Erythroblast (primary cell): ENCODE results near the gene EPC2.

ENCODE experiments used
- DNase-seq, 2 experiments: peaks; one replicate each; lab custom pipeline; 2025; lab: John Stamatoyannopoulos, UW
- GATA1 ChIP-seq: IDR thresholded peaks from 2 replicates; pipeline ENCODE4 v1.6.1; 2011; ENCODE audit warnings: low read depth, mild to moderate bottlenecking, control low read depth, low read length, moderate library complexity
- POLR2A ChIP-seq: IDR thresholded peaks from 2 replicates; pipeline ENCODE4 v1.6.1; 2011; ENCODE audit warnings: mild to moderate bottlenecking, low read length

The EPC2 gene

DNA sequence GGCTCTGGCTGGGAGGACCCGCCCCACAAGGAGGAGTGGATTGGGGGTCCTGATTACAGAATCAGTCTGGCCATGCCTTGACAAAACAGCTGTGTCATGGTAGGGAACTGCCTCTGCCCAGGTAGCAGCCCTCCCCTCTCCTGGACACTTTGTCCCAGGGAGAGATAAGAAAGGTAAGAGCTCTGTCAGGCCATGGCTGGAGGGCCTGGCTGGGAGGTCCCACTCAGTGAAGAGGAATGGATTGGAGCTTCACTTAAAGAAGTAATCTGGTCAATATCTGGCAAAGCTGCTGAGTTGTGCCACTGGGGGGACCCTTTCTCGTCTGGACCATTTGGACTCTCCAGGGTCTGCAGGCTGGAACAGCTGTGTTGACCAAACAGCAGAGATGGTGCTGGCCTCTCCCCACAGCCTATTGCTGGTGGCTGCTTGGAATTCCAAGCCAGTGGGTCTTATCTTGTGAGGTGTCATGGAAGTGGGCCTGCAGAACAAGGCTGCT is 75.4 kb downstream of the EPC2 start:
- TF ChIP-seq GATA1, result no peak
- TF ChIP-seq POLR2A, result no peak

DNA sequence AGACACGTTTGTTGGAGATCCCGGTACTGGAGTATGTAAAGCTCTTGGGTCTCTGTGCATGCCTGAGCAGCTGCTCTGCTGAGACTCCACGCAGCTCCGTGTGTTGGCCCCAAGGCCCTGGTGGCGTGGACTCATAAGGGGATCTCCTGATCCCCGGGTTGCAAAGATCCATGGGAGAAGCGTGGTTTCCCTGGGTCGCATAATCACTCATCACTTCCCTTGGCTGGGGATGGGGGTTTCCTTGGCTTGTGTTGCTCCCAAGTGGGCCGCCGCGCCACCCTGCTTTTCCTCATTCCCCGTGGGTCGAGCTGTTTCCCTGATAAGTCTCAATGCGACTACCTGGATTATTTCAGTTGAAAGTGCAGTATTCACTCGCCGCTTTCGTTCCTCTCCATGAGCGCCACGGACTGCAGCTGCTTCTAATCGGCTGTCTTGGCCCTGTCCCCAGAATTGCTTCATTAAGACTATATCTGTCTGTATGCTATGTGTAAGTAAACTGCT is 76.0 kb downstream of the EPC2 start:
- DNase-seq, result no peak
- TF ChIP-seq POLR2A (no peak), GATA1 (no peak)

More for the DNA sequence above, 75.4 kb downstream of the EPC2 start:
- peak in 1 of 2 experiments; percentile 14 for DNase-seq

DNA sequence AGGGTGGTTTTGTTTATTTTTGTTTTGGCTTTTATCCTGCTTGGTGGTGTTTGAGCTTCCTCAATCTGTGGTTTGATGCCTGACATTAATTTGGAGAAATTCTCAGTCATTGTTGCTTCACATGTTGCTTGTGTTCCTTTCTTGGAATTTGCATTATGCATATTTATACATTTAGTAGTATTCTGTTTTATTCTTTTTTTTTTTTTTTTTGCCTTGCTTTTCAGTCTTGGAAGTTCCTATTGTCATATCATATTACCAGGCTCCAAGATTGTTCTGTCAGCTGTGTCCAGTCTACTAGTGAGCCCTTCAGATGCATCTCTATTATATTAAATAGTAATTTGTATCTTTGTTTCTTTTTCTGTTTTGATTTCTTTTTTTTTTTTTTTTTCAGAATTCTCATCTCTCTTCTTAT is 77.0 kb downstream of the EPC2 start:
- TF ChIP-seq GATA1, result no peak
- DNase-seq, result no peak

DNA sequence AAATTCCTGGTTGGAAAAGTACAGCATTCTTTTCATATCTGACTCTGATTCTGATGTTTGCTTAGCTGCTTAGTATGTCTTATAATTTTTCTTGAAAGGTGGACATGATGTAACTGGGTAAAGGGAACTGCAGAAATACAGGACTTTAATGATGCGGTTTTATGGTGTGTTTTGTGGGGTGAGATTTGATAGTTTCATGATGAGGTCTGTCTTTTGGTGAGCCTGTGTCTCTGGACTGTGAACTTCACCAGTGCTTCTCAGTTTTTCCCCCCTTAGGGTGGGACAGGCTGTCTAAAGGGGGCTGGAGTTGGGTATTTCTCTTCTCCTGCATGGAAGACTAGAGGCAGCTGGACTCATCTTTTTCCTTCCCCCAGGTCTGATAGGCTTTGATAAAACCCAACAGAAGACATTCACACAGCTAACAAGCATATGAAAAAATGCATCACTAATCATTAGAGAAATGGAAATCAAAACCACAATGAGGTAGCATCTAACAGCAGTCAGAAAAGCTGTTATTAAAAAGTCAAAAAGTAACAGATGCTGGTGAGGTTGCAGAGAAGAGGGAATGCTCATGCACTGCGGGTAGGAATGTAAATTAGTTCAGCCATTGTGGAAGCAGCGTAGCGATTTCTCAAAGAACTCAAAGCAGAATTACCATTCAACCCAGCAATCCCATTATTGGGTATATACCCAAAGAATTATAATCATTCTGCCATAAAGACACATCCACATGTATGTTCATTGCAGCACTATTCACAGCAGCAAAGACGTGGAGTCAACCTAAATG is 77.6 kb downstream of the EPC2 start:
- no peak for DNase-seq
- TF ChIP-seq GATA1 (no peak), POLR2A (no peak)

DNA sequence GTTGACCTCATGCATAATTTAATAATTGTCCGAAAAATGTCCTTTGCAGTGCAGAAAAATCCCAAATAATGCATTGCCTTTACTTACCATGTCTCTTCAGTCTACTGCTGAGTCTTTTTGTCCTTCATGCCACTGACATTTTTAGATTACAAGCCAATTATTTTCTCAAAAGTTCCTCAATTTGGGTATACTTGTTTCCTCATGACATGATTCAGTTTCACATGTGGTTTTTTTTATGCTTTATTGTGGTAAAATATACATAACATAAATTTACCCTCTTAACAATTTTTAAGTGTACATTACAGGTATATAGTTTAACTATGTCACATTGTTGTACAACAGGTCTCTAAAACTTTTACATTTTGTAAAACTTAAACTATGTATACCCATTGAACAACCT is 81.0 kb downstream of the EPC2 start:
- TF ChIP-seq GATA1 (no peak), POLR2A (no peak)
- DNase-seq, result no peak

DNA sequence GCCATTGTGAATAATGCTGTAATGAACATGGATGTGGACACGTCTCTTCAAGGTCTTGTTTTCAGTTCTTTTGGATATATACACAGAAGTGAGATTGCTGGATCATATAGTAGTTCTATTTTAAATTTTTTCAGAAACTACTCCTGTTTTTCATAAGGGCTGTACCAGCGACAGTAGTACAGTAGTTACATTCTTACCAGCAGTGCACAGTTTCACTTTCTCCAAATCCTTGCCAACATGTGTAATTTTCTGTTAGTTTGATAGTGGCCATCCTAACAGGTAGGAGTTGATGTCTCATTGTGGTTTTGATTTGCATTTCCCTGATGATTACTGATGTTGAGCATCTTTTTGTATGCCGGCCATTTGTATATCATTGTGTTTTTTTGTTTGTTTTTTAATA is 81.7 kb downstream of the EPC2 start:
- no peak for TF ChIP-seq POLR2A
- TF ChIP-seq GATA1, result no peak
- no peak for DNase-seq

DNA sequence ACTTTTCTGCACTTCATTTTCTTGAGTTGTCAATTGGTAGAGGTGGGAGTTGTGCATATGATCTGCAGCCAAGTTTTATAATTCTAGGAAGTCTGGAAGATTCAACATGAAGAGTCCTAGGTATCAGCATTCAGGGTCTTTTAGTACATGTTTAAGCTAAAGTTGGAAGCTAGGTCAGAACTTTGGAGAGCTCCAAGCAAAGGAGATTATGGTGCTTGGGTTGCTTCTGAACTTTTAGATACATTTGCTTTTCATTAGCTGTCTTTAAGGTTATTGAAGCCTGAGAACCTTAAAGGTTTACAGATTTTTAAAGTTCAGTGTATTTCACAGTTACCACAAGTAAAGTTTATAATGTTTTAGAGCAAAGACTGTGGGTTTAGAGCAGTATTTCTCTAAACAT is 85.5 kb downstream of the EPC2 start:
- DNase-seq, result no peak
- TF ChIP-seq POLR2A, result no peak
- TF ChIP-seq GATA1, result no peak

DNA sequence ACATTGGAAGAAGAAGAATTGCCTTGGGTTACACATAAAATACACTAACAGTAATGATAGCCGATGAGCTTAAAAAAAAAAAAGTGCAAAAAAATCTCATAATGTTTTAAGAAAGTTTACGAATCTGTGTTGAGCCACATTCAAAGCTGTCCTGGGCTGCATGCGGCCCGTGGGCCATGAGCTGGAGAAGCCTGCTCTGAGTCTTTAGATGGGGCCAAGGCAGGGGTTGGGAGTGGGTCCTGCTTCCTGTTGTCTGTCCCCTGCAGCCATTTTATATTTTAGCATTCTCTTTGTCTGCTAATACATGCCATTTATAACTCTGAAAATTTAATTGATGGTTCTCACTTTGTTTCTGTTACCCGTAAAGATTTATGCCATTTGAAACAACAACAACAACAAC is 93.2 kb downstream of the EPC2 start:
- TF ChIP-seq POLR2A, result no peak
- TF ChIP-seq GATA1, result no peak
- DNase-seq, result no peak

DNA sequence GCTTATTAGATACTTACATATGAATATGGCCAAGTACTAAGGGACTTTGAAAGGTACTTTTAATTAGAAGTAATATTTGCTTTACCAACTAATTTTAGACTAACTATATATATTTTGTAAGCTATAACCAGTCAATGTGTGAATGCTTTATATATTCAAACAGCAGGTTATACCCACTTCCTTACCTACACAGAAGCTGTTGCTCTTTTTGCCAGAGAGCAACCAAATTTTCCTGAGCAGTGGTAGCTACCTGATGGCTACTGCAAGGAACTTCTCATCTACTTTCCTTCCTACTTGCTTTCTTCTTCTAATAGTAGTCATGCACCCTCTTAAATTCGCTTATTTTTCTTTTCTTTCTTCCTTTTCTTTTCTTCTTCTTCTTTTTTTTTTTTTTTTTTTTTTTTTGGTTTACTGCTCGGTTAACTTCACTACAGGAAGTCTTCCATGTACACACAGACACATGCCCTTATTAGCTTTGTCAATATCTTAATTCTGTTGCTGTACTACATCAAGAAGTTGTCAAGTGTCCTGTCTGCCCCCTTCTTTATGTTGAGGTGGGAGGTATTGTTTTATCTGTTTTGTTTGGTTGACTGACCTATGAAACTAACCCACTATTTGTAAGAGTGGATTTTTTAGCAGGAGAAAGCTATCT is 95.0 kb downstream of the EPC2 start:
- TF ChIP-seq POLR2A (no peak), GATA1 (no peak)
- DNase-seq, result no peak

DNA sequence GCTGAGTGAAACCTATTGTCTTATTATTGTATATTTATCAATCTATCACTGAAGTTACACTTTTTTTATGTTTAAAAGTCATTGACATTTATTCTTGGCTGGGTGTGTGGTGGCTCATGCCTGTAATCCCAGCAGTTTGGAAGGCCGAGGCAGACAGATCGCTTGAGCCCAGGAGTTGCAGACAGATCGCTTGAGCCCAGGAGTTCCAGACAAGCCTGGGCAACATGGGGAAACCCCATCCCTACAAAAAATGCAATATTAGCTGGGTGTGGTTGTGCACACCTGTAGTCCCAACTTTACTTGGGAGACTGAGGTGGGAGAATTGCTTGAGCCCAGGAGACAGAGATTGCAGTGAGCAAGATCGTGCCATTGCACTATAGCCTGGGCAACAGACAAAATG is 97.8 kb downstream of the EPC2 start:
- DNase-seq, result no peak
- no peak for TF ChIP-seq GATA1
- no peak for TF ChIP-seq POLR2A

DNA sequence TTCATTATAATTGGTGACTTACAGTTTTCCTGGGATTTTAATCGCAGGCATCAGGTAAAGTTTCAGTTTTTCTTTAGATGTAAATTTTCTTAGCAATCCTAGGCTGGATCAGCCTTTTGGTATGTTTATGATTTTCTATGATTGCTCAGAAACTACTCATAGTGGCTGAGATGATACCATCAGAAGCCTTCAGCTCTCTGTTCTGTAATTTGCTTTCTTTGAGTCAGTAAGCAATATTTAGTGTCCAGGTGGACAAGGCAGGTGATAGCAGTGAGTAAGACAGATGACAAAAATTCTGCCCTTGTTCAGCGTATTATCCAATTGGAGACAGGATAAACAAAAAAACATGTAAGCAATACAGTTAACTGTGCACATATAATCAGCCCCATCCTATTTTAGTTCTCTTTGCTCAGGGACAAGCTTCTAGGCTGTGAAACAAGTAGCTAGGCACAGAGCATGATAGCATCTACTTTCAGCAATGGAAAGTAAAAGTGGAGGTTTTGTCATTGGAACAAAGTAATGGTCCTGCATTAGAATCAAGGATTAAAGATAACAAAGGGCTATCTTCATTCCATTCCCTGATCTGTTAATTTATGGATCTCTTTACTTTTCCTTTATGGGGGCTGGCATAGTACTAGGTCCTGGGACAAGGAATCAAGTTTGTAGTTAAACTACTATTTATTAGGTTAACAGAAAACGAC is 100.8 kb downstream of the EPC2 start:
- no peak for TF ChIP-seq POLR2A
- TF ChIP-seq GATA1, result no peak
- DNase-seq, result no peak

DNA sequence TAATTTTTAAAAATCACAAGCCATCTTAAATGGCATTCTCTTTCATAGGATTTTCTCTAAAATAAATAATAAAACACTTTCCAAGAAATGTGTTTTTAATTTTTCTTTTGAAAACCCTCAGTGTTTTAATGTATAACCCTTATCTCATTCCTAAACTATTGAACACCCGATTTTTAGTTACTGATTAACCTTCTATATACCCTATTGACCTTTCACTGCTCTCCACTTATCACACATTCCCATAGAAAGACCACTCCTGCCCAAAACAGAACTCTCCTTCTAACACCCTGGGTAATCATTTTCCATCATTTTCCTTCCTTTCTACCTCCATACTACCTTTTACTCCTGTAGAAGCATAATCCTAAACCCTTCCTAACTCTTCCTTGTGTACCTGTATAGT is 102.4 kb downstream of the EPC2 start:
- TF ChIP-seq POLR2A, result no peak
- TF ChIP-seq GATA1, result no peak
- no peak for DNase-seq

DNA sequence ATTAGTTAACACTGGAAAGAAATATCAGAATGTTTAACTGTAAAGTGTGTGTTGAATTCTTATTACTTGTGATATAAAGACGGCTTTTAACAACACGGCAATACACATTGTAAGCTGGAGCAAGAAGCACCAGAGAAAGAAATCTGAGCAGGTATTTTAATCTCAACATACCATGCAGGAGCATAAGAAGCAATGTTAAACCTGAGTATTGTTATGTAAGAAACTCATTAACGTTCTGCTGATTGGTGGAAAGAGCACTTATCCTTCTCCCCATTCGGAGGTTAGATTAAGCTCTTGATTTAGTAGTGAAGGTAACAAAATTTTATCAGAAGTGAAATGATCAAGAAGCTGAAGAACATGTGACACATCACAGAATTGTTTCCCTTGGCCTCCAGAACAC is 107.4 kb downstream of the EPC2 start:
- DNase-seq, result no peak
- TF ChIP-seq GATA1 (no peak), POLR2A (no peak)

DNA sequence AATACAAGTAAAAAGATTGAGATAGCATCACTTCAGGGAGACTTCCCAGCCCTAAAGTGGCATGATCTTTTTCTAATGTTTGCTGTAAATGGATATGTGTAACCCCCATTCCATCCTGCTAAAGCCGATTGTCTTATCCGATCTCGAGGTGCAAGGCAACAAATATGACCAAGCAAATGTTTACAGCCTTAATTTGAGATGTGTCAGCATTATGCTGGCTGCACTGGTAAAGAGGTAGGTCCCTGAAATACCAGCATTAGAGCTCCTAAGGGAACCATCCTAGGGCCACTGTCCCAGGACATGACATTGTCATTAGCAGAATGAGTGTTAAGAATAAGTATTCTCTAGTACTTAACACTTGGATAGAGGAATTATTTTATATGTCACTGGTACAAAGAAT is 108.4 kb downstream of the EPC2 start:
- no peak for TF ChIP-seq POLR2A
- no peak for DNase-seq
